Measurements from ENCODE around the gene HSD11B2. TPM values are rescaled to one million over a fixed set of nuclear protein-coding genes. Genes with fewer than 3 reads are reported as not detected.

HSD11B2 gene
- total and polyA plus RNA-seq, 10 donors, result 0.85 to 18.3 (median 4.2) TPM

GRCh38 chr16:67386861-67387455 is 44.0 kb upstream of the HSD11B2 start:
- no peaks in the 10 kb centered on the region for H3K36me3 ChIP-seq
- no peaks in the 10 kb centered on the region for H3K9me3 ChIP-seq
- intact Hi-C loops (cut with DNase I; ENCODE audit: low total_unique reads), result no loop called here
- peaks cover 0 to 28% (median 14%) of the 10 kb centered on the region in 6 donors for H3K4me1 ChIP-seq
- WGBS, 5 donors, result 91 to 98% (median 94%) methylated on average over 5 of the region's 5 CpGs
- H3K27me3 ChIP-seq (replicated peaks in 1 of 7), result no peaks in the 10 kb centered on the region
- H3K27ac ChIP-seq, result no peak overlapping the region
- no peak for DNase-seq
- TF ChIP-seq CTCF (IDR thresholded peaks at IDR 0.05 in 8 of 11, conservative IDR thresholded peaks at IDR 0.05 in 3 of 11) (no peak), POLR2A (IDR thresholded peaks at IDR 0.05) (no peak), POLR2AphosphoS5 (IDR thresholded peaks at IDR 0.05) (no peak)
- H3K4me3 ChIP-seq, result no peak overlapping the region

GRCh38 chr16:67387479-67388079 is 43.3 kb upstream of the HSD11B2 start:
- H3K36me3 ChIP-seq, result no peaks in the 10 kb centered on the region
- intact Hi-C loops (cut with DNase I; ENCODE audit: low total_unique reads), result no loop called here
- peaks cover 0 to 5% (median 0%) of the 10 kb centered on the region in 7 donors for H3K27me3 ChIP-seq (replicated peaks in 1 of 7)
- TF ChIP-seq POLR2AphosphoS5 (IDR thresholded peaks at IDR 0.05), result no peak
- no peak for TF ChIP-seq CTCF (IDR thresholded peaks at IDR 0.05 in 8 of 11, conservative IDR thresholded peaks at IDR 0.05 in 3 of 11)
- no peak for TF ChIP-seq POLR2A (IDR thresholded peaks at IDR 0.05)
- peak; percentile 17 for DNase-seq
- H3K4me1 ChIP-seq, result peaks cover 0 to 35% (median 14%) of the 10 kb centered on the region in 6 donors
- no peak overlapping the region for H3K27ac ChIP-seq
- 79 to 95% (median 92%) methylated on average over 8 of the region's 8 CpGs for WGBS, 5 donors
- H3K9me3 ChIP-seq, result no peaks in the 10 kb centered on the region
- no peak overlapping the region for H3K4me3 ChIP-seq

- H3K27me3 ChIP-seq (replicated peaks in 1 of 7), result peaks cover 0 to 11% (median 4%) of the 10 kb centered on the region in 7 donors
- no peak overlapping the region for H3K27ac ChIP-seq
- intact Hi-C loops (cut with DNase I; ENCODE audit: low total_unique reads), result no loop called here
- H3K4me3 ChIP-seq, result no peak overlapping the region
- no peaks in the 10 kb centered on the region for H3K36me3 ChIP-seq
- peaks cover 5 to 41% (median 20%) of the 10 kb centered on the region in 6 donors for H3K4me1 ChIP-seq
- 91 to 95% (median 93%) methylated on average over 7 to 8 of the region's 8 CpGs for WGBS, 5 donors
- DNase-seq, result peak; percentile 58
- H3K9me3 ChIP-seq, result no peaks in the 10 kb centered on the region
- TF ChIP-seq CTCF (IDR thresholded peaks at IDR 0.05 in 8 of 11, conservative IDR thresholded peaks at IDR 0.05 in 3 of 11) (no peak), POLR2A (IDR thresholded peaks at IDR 0.05) (no peak), POLR2AphosphoS5 (IDR thresholded peaks at IDR 0.05) (no peak)
Observed at GRCh38 chr16:67388191-67388590, 42.7 kb upstream of the HSD11B2 start.

- WGBS, 5 donors, result 78 to 90% (median 89%) methylated on average over 2 of the region's 2 CpGs
- Histone ChIP-seq H3K27ac (no peak overlapping the region), H3K36me3 (no peaks in the 10 kb centered on the region), H3K27me3 (replicated peaks in 1 of 7) (peaks cover 0 to 15% (median 8%) of the 10 kb centered on the region in 7 donors), H3K4me1 (peaks cover 9 to 45% (median 23%) of the 10 kb centered on the region in 6 donors), H3K4me3 (no peak overlapping the region), H3K9me3 (no peaks in the 10 kb centered on the region)
- peak; percentile 16 for DNase-seq
- TF ChIP-seq POLR2A (IDR thresholded peaks at IDR 0.05) (no peak), CTCF (IDR thresholded peaks at IDR 0.05 in 8 of 11, conservative IDR thresholded peaks at IDR 0.05 in 3 of 11) (no peak), POLR2AphosphoS5 (IDR thresholded peaks at IDR 0.05) (no peak)
- intact Hi-C loops (cut with DNase I; ENCODE audit: low total_unique reads), result no loop called here
Observed at GRCh38 chr16:67388591-67388990, 42.3 kb upstream of the HSD11B2 start.

Data from spleen (tissue), 11 donors.